GM18909 (cell line): ENCODE measurements around the gene AGPAT4.
"Not testable (repeated sequence)": the region's sequence is repeated elsewhere in the genome, so short reads cannot be mapped to it uniquely, and the experiment has no call there.

Source experiments
- ATAC-seq: cut with Tn5 transposase; IDR thresholded peaks from one replicate; pipeline ENCODE4 v1.9.1; 2021; ENCODE audit warnings: mild to moderate bottlenecking; ENCODE audit not compliant: unreplicated experiment, poor library complexity

AGPAT4 gene

GRCh38 chr6:161128230-161128629 lies 145.6 kb downstream of the AGPAT4 start:
- ATAC-seq, result no peak

- ATAC-seq, result no peak
These were observed 146.7 kb downstream of the AGPAT4 start for GRCh38 chr6:161127071-161127740.

GRCh38 chr6:161125591-161125990 lies 148.3 kb downstream of the AGPAT4 start:
- ATAC-seq, result no peak

GRCh38 chr6:161123319-161123718 lies 150.5 kb downstream of the AGPAT4 start:
- ATAC-seq, result not testable (repeated sequence)

- no peak for ATAC-seq
These were observed 155.9 kb downstream of the AGPAT4 start for GRCh38 chr6:161117942-161118341.

GRCh38 chr6:161117308-161117707 lies 156.6 kb downstream of the AGPAT4 start:
- no peak for ATAC-seq

- no peak for ATAC-seq
These were observed 157.3 kb downstream of the AGPAT4 start for GRCh38 chr6:161116554-161116953.

- no peak for ATAC-seq
These were observed 158.4 kb downstream of the AGPAT4 start for GRCh38 chr6:161115468-161115867.

- ATAC-seq, result no peak
These were observed 162.6 kb downstream of the AGPAT4 start for GRCh38 chr6:161111261-161111660.

- ATAC-seq, result no peak
These were observed 163.7 kb downstream of the AGPAT4 start for GRCh38 chr6:161110028-161110779.

- ATAC-seq, result no peak
These were observed 164.5 kb downstream of the AGPAT4 start for GRCh38 chr6:161109366-161109765.

GRCh38 chr6:161108916-161109315 lies 164.9 kb downstream of the AGPAT4 start:
- ATAC-seq, result no peak

- no peak for ATAC-seq
These were observed 165.8 kb downstream of the AGPAT4 start for GRCh38 chr6:161107779-161108730.

- ATAC-seq, result no peak
These were observed 168.5 kb downstream of the AGPAT4 start for GRCh38 chr6:161105408-161105807.

GRCh38 chr6:161104966-161105365 lies 168.9 kb downstream of the AGPAT4 start:
- ATAC-seq, result no peak

GRCh38 chr6:161103475-161103874 lies 170.4 kb downstream of the AGPAT4 start:
- ATAC-seq, result no peak

GRCh38 chr6:161101517-161101916 lies 172.3 kb downstream of the AGPAT4 start:
- ATAC-seq, result no peak

- ATAC-seq, result no peak
These were observed 173.8 kb downstream of the AGPAT4 start for GRCh38 chr6:161100072-161100471.

GRCh38 chr6:161095916-161096315 lies 177.9 kb downstream of the AGPAT4 start:
- ATAC-seq, result no peak

GRCh38 chr6:161094955-161095354 lies 178.9 kb downstream of the AGPAT4 start:
- ATAC-seq, result no peak
